Astrocyte of the spinal cord (primary cell): Measurements from ENCODE around the gene RCN2.

Experiments
- DNase-seq: peaks from one replicate; pipeline ENCODE4 v3.0.0; 2011; ENCODE audit warnings: low read depth, low spot score
- H3K4me3 ChIP-seq: 2 replicates; pipeline ENCODE4 v1.5.1; 2011; ENCODE audit warnings: low read depth, mild to moderate bottlenecking, low read length, moderate library complexity
- CTCF ChIP-seq: IDR thresholded peaks from 2 replicates; pipeline ENCODE4 v1.5.1; 2012; ENCODE audit warnings: low read depth, mild to moderate bottlenecking, low read length, inconsistent platforms
- in situ Hi-C: cut with HindIII; loops from 2 replicates; pipeline ENCODE4 v1.10.0; 2017; ENCODE audit warnings: low sequenced_read_pairs

RCN2 gene

GRCh38 chr15:76935620-76936019 lies 4.1 kb downstream of the RCN2 start:
- TF ChIP-seq CTCF = no peak
- DNase-seq = no peak
- in situ Hi-C loops = no loop called here
- H3K4me3 ChIP-seq = no peak overlapping the region

DNA sequence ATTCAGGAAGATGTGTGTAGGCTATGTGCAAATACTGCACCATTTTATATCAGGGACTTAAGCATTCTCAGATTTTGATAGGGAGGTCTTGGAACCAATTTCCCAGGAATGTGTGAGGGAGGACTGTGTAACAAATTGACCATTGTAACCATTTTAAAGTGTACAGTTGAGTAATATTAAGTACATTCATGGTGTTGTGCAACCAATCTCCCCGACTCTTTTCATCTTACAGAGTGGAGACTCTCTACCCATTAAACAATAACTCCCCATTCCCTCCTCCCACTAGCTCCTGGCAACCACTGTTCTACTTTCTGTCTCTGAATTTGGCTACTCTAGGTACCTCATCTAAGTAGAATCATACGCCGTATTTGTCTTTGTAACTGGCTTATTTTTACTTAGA lies 5.1 kb downstream of the RCN2 start:
- in situ Hi-C loops = no loop called here
- no peak for DNase-seq
- no peak overlapping the region for H3K4me3 ChIP-seq
- no peak for TF ChIP-seq CTCF

GRCh38 chr15:76938752-76939151 lies 7.2 kb downstream of the RCN2 start:
- in situ Hi-C loops = no loop called here
- no peak for TF ChIP-seq CTCF

DNA sequence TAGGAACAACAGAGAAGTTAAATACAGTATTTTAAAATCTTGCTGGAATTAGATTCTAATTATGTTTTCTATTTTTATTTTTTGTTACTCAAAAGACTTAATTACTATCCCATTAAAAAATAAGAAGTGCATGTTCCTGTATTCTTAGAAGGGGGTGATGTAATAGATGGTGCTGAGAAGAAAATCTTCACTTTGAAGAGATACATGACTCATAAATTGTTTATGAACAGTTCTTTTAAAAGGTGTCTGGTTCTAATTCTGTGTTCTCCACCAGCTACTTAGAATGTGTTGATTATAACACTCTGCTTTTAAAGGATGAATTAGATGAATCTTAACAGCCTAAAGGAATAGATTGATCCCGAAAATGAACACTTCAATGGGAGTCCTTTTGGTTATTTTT lies 8.2 kb downstream of the RCN2 start:
- no peak for TF ChIP-seq CTCF
- DNase-seq = peak; percentile 33
- no peak overlapping the region for H3K4me3 ChIP-seq
- in situ Hi-C loops = no loop called here

More at GRCh38 chr15:76938752-76939151, 7.2 kb downstream of the RCN2 start:
- no peak overlapping the region for H3K4me3 ChIP-seq
- no peak for DNase-seq

- in situ Hi-C loops = no loop called here
- DNase-seq = no peak
- H3K4me3 ChIP-seq = no peak overlapping the region
- no peak for TF ChIP-seq CTCF
Observed at GRCh38 chr15:76941636-76942035, 10.1 kb downstream of the RCN2 start.

DNA sequence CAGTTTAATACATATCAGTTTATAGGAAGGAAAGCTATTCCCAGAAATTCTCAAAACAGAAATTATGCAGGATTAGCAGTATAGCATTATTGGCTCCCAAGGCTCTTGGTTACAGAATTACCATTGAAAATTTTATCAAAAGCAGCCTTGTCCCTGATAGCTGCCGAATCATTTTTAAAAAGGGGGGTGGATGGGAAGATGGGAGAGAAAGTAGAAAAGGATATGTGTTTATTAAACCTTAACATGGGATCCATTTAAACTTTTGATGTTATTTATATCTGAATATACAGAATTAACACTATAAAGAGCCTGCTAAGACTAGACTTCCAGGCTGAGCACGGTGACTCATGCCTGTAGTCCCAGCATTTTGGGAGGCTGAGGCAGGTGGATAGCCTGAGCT lies 10.8 kb downstream of the RCN2 start:
- in situ Hi-C loops = no loop called here
- no peak overlapping the region for H3K4me3 ChIP-seq
- TF ChIP-seq CTCF = no peak
- no peak for DNase-seq

DNA sequence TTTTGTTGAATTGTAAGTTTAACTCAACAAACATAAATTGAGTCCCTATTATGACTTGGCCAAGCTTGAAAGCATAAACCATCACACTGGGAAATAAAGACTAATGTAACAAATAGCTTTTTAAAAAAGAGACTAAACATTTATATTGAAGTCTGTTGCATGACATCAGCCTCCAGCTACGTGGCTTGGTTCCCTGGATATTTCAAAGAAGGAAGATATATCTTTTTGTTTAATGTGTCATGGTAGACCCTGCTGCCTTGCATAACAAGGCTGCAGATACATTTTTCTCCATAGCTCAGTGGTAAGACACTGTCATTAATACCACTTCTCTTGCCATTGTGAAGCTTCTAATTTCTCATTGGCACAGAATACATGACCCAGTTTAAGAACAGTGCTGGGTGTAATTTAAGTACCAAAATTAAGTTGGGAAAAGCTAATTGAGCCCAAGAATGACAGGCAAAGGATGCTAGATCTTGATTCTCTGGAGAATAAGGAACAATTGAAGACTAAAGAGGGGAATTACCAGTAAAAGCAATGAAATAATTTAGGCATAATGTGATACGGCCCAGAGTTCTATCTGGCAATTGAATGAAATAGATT lies 14.0 kb downstream of the RCN2 start:
- in situ Hi-C loops = no loop called here
- H3K4me3 ChIP-seq = no peak overlapping the region
- no peak for TF ChIP-seq CTCF
- DNase-seq = no peak
